ENCODE results near the gene GCSAM. TPM values are rescaled to one million over a fixed set of nuclear protein-coding genes. Genes with fewer than 3 reads are reported as not detected.

Gene GCSAM
- total RNA-seq, 2 donors from 2014 or later, result 14.2 to 21.2 TPM

GRCh38 chr3:112126511-112126911 is 6.5 kb downstream of the GCSAM start:
- no peaks in the 10 kb centered on the region for H3K9me3 ChIP-seq (ENCODE audit: control insufficient read depth, low read length, poor library complexity, severe bottlenecking)
- ATAC-seq, result no peak
- Mint-ChIP-seq H3K36me3 (ENCODE audit: low read depth) (peaks cover 10% of the 10 kb centered on the region), H3K27me3 (no peaks in the 10 kb centered on the region), H3K4me1 (peaks cover 54% of the 10 kb centered on the region), H3K4me3 (peak overlapping the region; percentile 79), H3K27ac (peak overlapping the region; percentile 95)
- DNase-seq, result no peak

GRCh38 chr3:112124907-112125607 is 8.0 kb downstream of the GCSAM start:
- H3K36me3 Mint-ChIP-seq (ENCODE audit: low read depth), result peaks cover 5% of the 10 kb centered on the region
- H3K4me3 Mint-ChIP-seq, result peak overlapping the region; percentile 45
- peak overlapping the region; percentile 95 for H3K27ac Mint-ChIP-seq
- H3K4me1 Mint-ChIP-seq, result peaks cover 48% of the 10 kb centered on the region
- no peaks in the 10 kb centered on the region for H3K9me3 ChIP-seq (ENCODE audit: control insufficient read depth, low read length, poor library complexity, severe bottlenecking)
- no peak for DNase-seq
- no peaks in the 10 kb centered on the region for H3K27me3 Mint-ChIP-seq
- no peak for ATAC-seq

GRCh38 chr3:112123548-112123947 is 9.5 kb downstream of the GCSAM start:
- Mint-ChIP-seq H3K36me3 (ENCODE audit: low read depth) (peaks cover 5% of the 10 kb centered on the region), H3K4me3 (no peak overlapping the region), H3K27ac (no peak overlapping the region), H3K4me1 (peaks cover 44% of the 10 kb centered on the region), H3K27me3 (no peaks in the 10 kb centered on the region)
- no peaks in the 10 kb centered on the region for H3K9me3 ChIP-seq (ENCODE audit: control insufficient read depth, low read length, poor library complexity, severe bottlenecking)
- ATAC-seq (no peak), DNase-seq (no peak)

GRCh38 chr3:112122870-112123269 is 10.2 kb downstream of the GCSAM start:
- peaks cover 5% of the 10 kb centered on the region for H3K36me3 Mint-ChIP-seq (ENCODE audit: low read depth)
- H3K4me3 Mint-ChIP-seq, result no peak overlapping the region
- H3K9me3 ChIP-seq (ENCODE audit: control insufficient read depth, low read length, poor library complexity, severe bottlenecking), result no peaks in the 10 kb centered on the region
- H3K27ac Mint-ChIP-seq, result no peak overlapping the region
- H3K27me3 Mint-ChIP-seq, result no peaks in the 10 kb centered on the region
- no peak for DNase-seq
- ATAC-seq, result no peak
- peaks cover 38% of the 10 kb centered on the region for H3K4me1 Mint-ChIP-seq

- Mint-ChIP-seq H3K4me3 (no peak overlapping the region), H3K36me3 (ENCODE audit: low read depth) (peaks cover 5% of the 10 kb centered on the region), H3K4me1 (peaks cover 40% of the 10 kb centered on the region), H3K27me3 (no peaks in the 10 kb centered on the region), H3K27ac (peak overlapping the region; percentile 80)
- DNase-seq (no peak), ATAC-seq (no peak)
- no peaks in the 10 kb centered on the region for H3K9me3 ChIP-seq (ENCODE audit: control insufficient read depth, low read length, poor library complexity, severe bottlenecking)
These were observed 11.2 kb downstream of the GCSAM start for GRCh38 chr3:112121577-112122547.

- peak overlapping the region; percentile 80 for H3K27ac Mint-ChIP-seq
- DNase-seq (no peak), ATAC-seq (peak; percentile 76)
- no peaks in the 10 kb centered on the region for H3K36me3 Mint-ChIP-seq (ENCODE audit: low read depth)
- H3K4me1 Mint-ChIP-seq, result peaks cover 30% of the 10 kb centered on the region
- H3K4me3 Mint-ChIP-seq, result peak overlapping the region; percentile 19
- H3K9me3 ChIP-seq (ENCODE audit: control insufficient read depth, low read length, poor library complexity, severe bottlenecking), result no peaks in the 10 kb centered on the region
- H3K27me3 Mint-ChIP-seq, result no peaks in the 10 kb centered on the region
These were observed 12.8 kb downstream of the GCSAM start for GRCh38 chr3:112119962-112120836.

- ATAC-seq (peak; percentile 55), DNase-seq (no peak)
- H3K4me3 Mint-ChIP-seq, result no peak overlapping the region
- peak overlapping the region; percentile 74 for H3K27ac Mint-ChIP-seq
- no peaks in the 10 kb centered on the region for H3K27me3 Mint-ChIP-seq
- H3K4me1 Mint-ChIP-seq, result peaks cover 31% of the 10 kb centered on the region
- no peaks in the 10 kb centered on the region for H3K36me3 Mint-ChIP-seq (ENCODE audit: low read depth)
- H3K9me3 ChIP-seq (ENCODE audit: control insufficient read depth, low read length, poor library complexity, severe bottlenecking), result no peaks in the 10 kb centered on the region
These were observed 15.0 kb downstream of the GCSAM start for GRCh38 chr3:112117841-112118571.

- no peaks in the 10 kb centered on the region for H3K9me3 ChIP-seq (ENCODE audit: control insufficient read depth, low read length, poor library complexity, severe bottlenecking)
- Mint-ChIP-seq H3K27ac (peak overlapping the region; percentile 74), H3K4me1 (peaks cover 29% of the 10 kb centered on the region), H3K4me3 (no peak overlapping the region), H3K36me3 (ENCODE audit: low read depth) (no peaks in the 10 kb centered on the region), H3K27me3 (no peaks in the 10 kb centered on the region)
- DNase-seq, result no peak
- ATAC-seq, result no peak
These were observed 15.6 kb downstream of the GCSAM start for GRCh38 chr3:112117415-112117814.

- peaks cover 28% of the 10 kb centered on the region for H3K4me1 Mint-ChIP-seq
- H3K27ac Mint-ChIP-seq, result peak overlapping the region; percentile 74
These were observed 16.3 kb downstream of the GCSAM start for GRCh38 chr3:112116748-112117186.

GRCh38 chr3:112115806-112116383 is 17.2 kb downstream of the GCSAM start:
- Mint-ChIP-seq H3K4me1 (peaks cover 31% of the 10 kb centered on the region), H3K27me3 (no peaks in the 10 kb centered on the region), H3K27ac (no peak overlapping the region), H3K36me3 (ENCODE audit: low read depth) (no peaks in the 10 kb centered on the region), H3K4me3 (no peak overlapping the region)
- no peak for DNase-seq
- H3K9me3 ChIP-seq (ENCODE audit: control insufficient read depth, low read length, poor library complexity, severe bottlenecking), result no peaks in the 10 kb centered on the region
- ATAC-seq, result no peak

More at GRCh38 chr3:112116748-112117186, 16.3 kb downstream of the GCSAM start:
- no peaks in the 10 kb centered on the region for H3K9me3 ChIP-seq (ENCODE audit: control insufficient read depth, low read length, poor library complexity, severe bottlenecking)
- no peak for ATAC-seq
- H3K36me3 Mint-ChIP-seq (ENCODE audit: low read depth), result no peaks in the 10 kb centered on the region
- no peak for DNase-seq
- H3K4me3 Mint-ChIP-seq, result no peak overlapping the region
- H3K27me3 Mint-ChIP-seq, result no peaks in the 10 kb centered on the region

- H3K4me1 Mint-ChIP-seq, result peaks cover 27% of the 10 kb centered on the region
- H3K9me3 ChIP-seq (ENCODE audit: control insufficient read depth, low read length, poor library complexity, severe bottlenecking), result no peaks in the 10 kb centered on the region
- H3K27ac Mint-ChIP-seq, result no peak overlapping the region
- H3K27me3 Mint-ChIP-seq, result no peaks in the 10 kb centered on the region
- H3K36me3 Mint-ChIP-seq (ENCODE audit: low read depth), result no peaks in the 10 kb centered on the region
- DNase-seq (no peak), ATAC-seq (no peak)
- peak overlapping the region; percentile 28 for H3K4me3 Mint-ChIP-seq
These were observed 17.8 kb downstream of the GCSAM start for GRCh38 chr3:112115161-112115739.

Measured in T-helper 17 cell (primary cell).